ENCODE measurements around the gene FAM167B.

Gene FAM167B

GRCh38 chr1:32246888-32247273, at the start of gene FAM167B:
Gene FAM167B (plus strand): TSS chr1:32247222. CDS start chr1:32247422, 200 bp downstream.
- no peak for DNase-seq

GRCh38 chr1:32197837-32198236, 49.2 kb upstream of the FAM167B start:
- no peak for DNase-seq

- DNase-seq, result no peak
These were observed 48.6 kb upstream of the FAM167B start for GRCh38 chr1:32198237-32199042.

- DNase-seq, result no peak
These were observed 47.8 kb upstream of the FAM167B start for GRCh38 chr1:32199043-32199716.

- DNase-seq, result no peak
These were observed 47.3 kb upstream of the FAM167B start for GRCh38 chr1:32199717-32200072.

- DNase-seq, result peak; percentile 46
These were observed 46.6 kb upstream of the FAM167B start, which contains the start of gene CCDC28B for GRCh38 chr1:32200226-32201010. Gene CCDC28B (plus strand): TSS chr1:32200595. CDS start chr1:32201936, 1,341 bp downstream.

GRCh38 chr1:32201011-32201855, 45.8 kb upstream of the FAM167B start:
- DNase-seq, result peak; percentile 60

- DNase-seq, result no peak
These were observed 42.1 kb upstream of the FAM167B start for GRCh38 chr1:32204943-32205361.

GRCh38 chr1:32205401-32206370, 41.3 kb upstream of the FAM167B start, which contains the start of gene IQCC:
Gene IQCC (plus strand): TSS chr1:32205671. CDS start chr1:32205682, 11 bp downstream.
- DNase-seq, result peak; percentile 85

- no peak for DNase-seq
These were observed 38.6 kb upstream of the FAM167B start for GRCh38 chr1:32208469-32208868.

GRCh38 chr1:32208891-32209328, 38.1 kb upstream of the FAM167B start, which contains the start of gene DCDC2B:
Gene DCDC2B (plus strand): TSS chr1:32209089. CDS start chr1:32209094, 5 bp downstream.
- DNase-seq, result no peak

GRCh38 chr1:32215629-32216480, 31.2 kb upstream of the FAM167B start:
- peak; percentile 51 for DNase-seq

- no peak for DNase-seq
These were observed 30.5 kb upstream of the FAM167B start for GRCh38 chr1:32216566-32216965.

GRCh38 chr1:32219022-32219421, 28.0 kb upstream of the FAM167B start:
- DNase-seq, result no peak

GRCh38 chr1:32220746-32221580, 26.1 kb upstream of the FAM167B start:
- no peak for DNase-seq

GRCh38 chr1:32221581-32221979, 25.4 kb upstream of the FAM167B start:
- no peak for DNase-seq

GRCh38 chr1:32221980-32222755, 24.9 kb upstream of the FAM167B start, which contains the start of the genes EIF3I and TMEM234:
Gene EIF3I (plus strand): TSS chr1:32222407. CDS start chr1:32222442, 35 bp downstream.
Gene TMEM234 (minus strand): TSS chr1:32222353. CDS start chr1:32222322, 31 bp downstream.
- peak; percentile 86 for DNase-seq

- DNase-seq, result no peak
These were observed 23.3 kb upstream of the FAM167B start for GRCh38 chr1:32223683-32224082.
